Adipocyte (in vitro differentiated cells): Measurements from ENCODE around the gene FIGNL2.

Experiments
- DNase-seq: peaks from one replicate; pipeline ENCODE4 v3.0.0-alpha.2; 2015; ENCODE audit warnings: low read depth
- H3K27me3 ChIP-seq: replicated peaks from 2 replicates; pipeline ENCODE4 v1.7.0; 2013; ENCODE audit warnings: mild to moderate bottlenecking, low read length, moderate library complexity; ENCODE audit not compliant: control insufficient read depth, insufficient read depth
- H3K36me3 ChIP-seq: 2 replicates; pipeline ENCODE4 v1.7.0; 2013; ENCODE audit warnings: low read length, mild to moderate bottlenecking, moderate library complexity; ENCODE audit not compliant: control insufficient read depth, insufficient read depth, severe bottlenecking
- H3K4me1 ChIP-seq: 2 replicates; pipeline ENCODE4 v1.7.0; 2013; ENCODE audit warnings: mild to moderate bottlenecking, low read length, moderate library complexity; ENCODE audit not compliant: control insufficient read depth, insufficient read depth
- H3K4me3 ChIP-seq: 2 replicates; pipeline ENCODE4 v1.7.0; 2013; ENCODE audit warnings: mild to moderate bottlenecking, low read length, moderate library complexity
- H3K9ac ChIP-seq: 2 replicates; pipeline ENCODE4 v1.7.0; 2013; ENCODE audit warnings: mild to moderate bottlenecking, low read length, moderate library complexity
- H3K9me3 ChIP-seq: 2 replicates; pipeline ENCODE4 v1.7.0; 2013; ENCODE audit warnings: mild to moderate bottlenecking, low read length, moderate library complexity; ENCODE audit not compliant: control insufficient read depth

FIGNL2 gene

GRCh38 chr12:51818566-51819300, 29.8 kb downstream of the FIGNL2 start:
- Histone ChIP-seq H3K27me3 (no peaks in the 10 kb centered on the region), H3K9ac (no peak overlapping the region), H3K4me1 (peaks cover 11% of the 10 kb centered on the region), H3K4me3 (no peak overlapping the region), H3K36me3 (no peaks in the 10 kb centered on the region), H3K9me3 (no peaks in the 10 kb centered on the region)
- peak; percentile 67 for DNase-seq

GRCh38 chr12:51818086-51818485, 30.4 kb downstream of the FIGNL2 start:
- no peak for DNase-seq
- Histone ChIP-seq H3K27me3 (no peaks in the 10 kb centered on the region), H3K9ac (no peak overlapping the region), H3K4me1 (peaks cover 11% of the 10 kb centered on the region), H3K9me3 (no peaks in the 10 kb centered on the region), H3K36me3 (no peaks in the 10 kb centered on the region), H3K4me3 (no peak overlapping the region)

- peaks cover 11% of the 10 kb centered on the region for H3K4me1 ChIP-seq
- no peaks in the 10 kb centered on the region for H3K27me3 ChIP-seq
- no peak overlapping the region for H3K4me3 ChIP-seq
- DNase-seq = no peak
- no peak overlapping the region for H3K9ac ChIP-seq
- no peaks in the 10 kb centered on the region for H3K9me3 ChIP-seq
- H3K36me3 ChIP-seq = no peaks in the 10 kb centered on the region
These were observed 31.2 kb downstream of the FIGNL2 start for GRCh38 chr12:51817027-51817953.

- no peak for DNase-seq
- H3K36me3 ChIP-seq = no peaks in the 10 kb centered on the region
- no peaks in the 10 kb centered on the region for H3K27me3 ChIP-seq
- peak overlapping the region; percentile 82 for H3K4me3 ChIP-seq
- H3K9ac ChIP-seq = peak overlapping the region; percentile 89
- H3K4me1 ChIP-seq = peaks cover 11% of the 10 kb centered on the region
- H3K9me3 ChIP-seq = no peaks in the 10 kb centered on the region
These were observed 32.9 kb downstream of the FIGNL2 start for GRCh38 chr12:51815571-51815970.

DNA sequence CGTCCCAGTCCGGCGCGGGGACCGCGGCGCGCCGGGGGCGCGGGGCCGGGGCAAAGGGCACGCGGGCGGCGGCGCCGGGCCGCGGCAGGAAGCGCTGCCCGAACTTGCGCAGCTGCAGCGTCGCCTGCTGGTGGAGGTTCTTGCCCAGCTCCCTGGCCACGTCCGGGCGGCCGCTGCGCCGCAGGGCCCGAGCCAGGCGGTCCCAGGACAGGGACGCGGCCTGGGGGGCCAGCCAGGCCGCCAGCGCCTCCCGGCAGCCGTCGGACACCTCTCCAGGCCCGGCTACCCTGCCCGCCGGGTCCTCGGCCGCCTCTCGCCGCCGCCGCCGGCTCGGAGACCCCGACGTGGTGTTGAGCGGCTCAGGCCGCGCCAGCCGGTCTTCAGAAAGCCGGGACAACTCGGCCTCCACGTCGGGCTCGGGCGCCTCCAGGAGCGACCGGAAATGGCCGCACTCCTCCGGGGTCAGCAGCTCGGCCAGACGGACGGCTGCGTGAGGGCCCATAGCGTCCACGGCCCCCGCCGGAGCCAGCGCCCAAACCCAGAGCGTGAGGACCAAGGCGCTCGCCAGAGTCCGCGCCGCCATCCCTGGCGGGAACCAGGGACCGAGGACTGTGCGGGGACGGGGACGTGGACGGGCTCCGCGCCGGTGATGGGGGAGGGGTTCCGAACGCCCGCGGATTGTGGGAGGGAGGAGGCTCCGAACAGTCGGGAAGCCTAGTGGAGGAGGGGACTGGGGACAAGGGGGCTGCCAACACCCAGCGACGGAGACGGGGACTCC, 34.0 kb downstream of the FIGNL2 start:
- Histone ChIP-seq H3K4me3 (peak overlapping the region; percentile 82), H3K4me1 (peaks cover 11% of the 10 kb centered on the region), H3K9ac (peak overlapping the region; percentile 89), H3K36me3 (no peaks in the 10 kb centered on the region), H3K27me3 (no peaks in the 10 kb centered on the region), H3K9me3 (no peaks in the 10 kb centered on the region)
- DNase-seq = peak; percentile 89

- H3K36me3 ChIP-seq = no peaks in the 10 kb centered on the region
- peaks cover 11% of the 10 kb centered on the region for H3K4me1 ChIP-seq
- H3K9ac ChIP-seq = peak overlapping the region; percentile 89
- DNase-seq = no peak
- no peaks in the 10 kb centered on the region for H3K9me3 ChIP-seq
- no peaks in the 10 kb centered on the region for H3K27me3 ChIP-seq
- H3K4me3 ChIP-seq = peak overlapping the region; percentile 82
These were observed 34.6 kb downstream of the FIGNL2 start for GRCh38 chr12:51813931-51814310.

GRCh38 chr12:51812871-51813270, 35.6 kb downstream of the FIGNL2 start:
- no peaks in the 10 kb centered on the region for H3K9me3 ChIP-seq
- no peak overlapping the region for H3K4me3 ChIP-seq
- no peak overlapping the region for H3K9ac ChIP-seq
- no peak for DNase-seq
- peaks cover 3% of the 10 kb centered on the region for H3K36me3 ChIP-seq
- H3K4me1 ChIP-seq = peaks cover 6% of the 10 kb centered on the region
- no peaks in the 10 kb centered on the region for H3K27me3 ChIP-seq

GRCh38 chr12:51811203-51812202, 37.0 kb downstream of the FIGNL2 start:
- Histone ChIP-seq H3K9me3 (no peaks in the 10 kb centered on the region), H3K36me3 (peaks cover 7% of the 10 kb centered on the region), H3K27me3 (no peaks in the 10 kb centered on the region), H3K4me1 (peaks cover 6% of the 10 kb centered on the region), H3K4me3 (no peak overlapping the region), H3K9ac (no peak overlapping the region)
- DNase-seq = no peak

DNA sequence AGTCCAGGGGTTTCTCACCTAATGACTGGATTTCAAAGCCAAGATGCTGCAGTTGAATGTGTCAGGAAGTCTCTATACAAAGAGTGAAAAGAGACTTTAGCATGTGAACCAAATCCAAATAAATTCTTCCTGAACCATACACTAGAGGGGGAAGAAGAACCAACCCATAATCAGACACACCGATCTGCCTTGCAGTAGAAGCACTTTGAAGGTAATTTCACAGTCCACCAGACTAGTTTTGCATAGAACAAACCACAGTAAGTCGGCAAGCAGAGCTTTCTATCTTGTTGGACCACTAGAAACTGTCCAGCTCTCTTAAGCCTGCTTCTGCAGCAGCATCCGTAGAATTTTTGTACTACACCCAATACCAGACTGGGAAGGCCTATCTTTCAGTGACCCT, 39.3 kb downstream of the FIGNL2 start:
- DNase-seq = no peak
- Histone ChIP-seq H3K4me3 (no peak overlapping the region), H3K9ac (no peak overlapping the region), H3K9me3 (no peaks in the 10 kb centered on the region), H3K36me3 (peaks cover 7% of the 10 kb centered on the region), H3K4me1 (no peaks in the 10 kb centered on the region), H3K27me3 (no peaks in the 10 kb centered on the region)

DNA sequence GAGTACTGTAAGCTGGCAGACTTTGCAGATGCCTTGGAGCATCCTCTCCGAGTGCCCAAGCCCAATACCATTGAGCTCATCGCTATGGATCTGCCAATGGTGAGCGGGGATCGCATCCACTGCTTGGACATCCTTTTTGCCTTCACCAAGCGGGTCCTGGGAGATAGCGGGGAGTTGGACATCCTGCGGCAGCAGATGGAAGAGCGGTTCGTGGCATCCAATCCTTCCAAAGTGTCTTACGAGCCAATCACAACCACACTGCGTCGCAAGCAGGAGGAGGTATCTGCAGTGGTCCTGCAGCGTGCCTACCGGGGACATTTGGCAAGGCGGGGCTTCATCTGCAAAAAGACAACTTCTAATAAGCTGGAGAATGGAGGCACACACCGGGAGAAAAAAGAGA, 41.6 kb downstream of the FIGNL2 start:
- H3K36me3 ChIP-seq = peaks cover 7% of the 10 kb centered on the region
- no peaks in the 10 kb centered on the region for H3K4me1 ChIP-seq
- no peaks in the 10 kb centered on the region for H3K9me3 ChIP-seq
- no peaks in the 10 kb centered on the region for H3K27me3 ChIP-seq
- no peak overlapping the region for H3K4me3 ChIP-seq
- H3K9ac ChIP-seq = no peak overlapping the region
- DNase-seq = no peak
